Adrenal gland (tissue), 12 donors: ENCODE results near the gene SULT1C4. TPM values are rescaled to one million over a fixed set of nuclear protein-coding genes. Genes with fewer than 3 reads are reported as not detected.

Experiments used
- DNase-seq, 7 donors: peaks; one replicate each; pipeline ENCODE4 v3.0.0-alpha.2; 2019 to 2020
- H3K27ac ChIP-seq, 5 donors: fragments of 200-600 bp; sonication (generic) in 4 of 5; 1 replicate in 3 of 5; 2 replicates in 2 of 5; pipeline versions ENCODE4 v1.5.1 to v1.8.0; 2016 to 2020; ENCODE audit warnings: mild to moderate bottlenecking in 1 of 5
- H3K27me3 ChIP-seq: fragments of 200-600 bp; 2 replicates; pipeline ENCODE4 v1.8.0; 2021
- H3K36me3 ChIP-seq, 2 donors: fragments of 200-600 bp; replicated peaks in 1 of 2; 1 replicate in 1 of 2; 2 replicates in 1 of 2; pipeline versions ENCODE4 v1.5.1 to v1.8.0; 2018 to 2022
- H3K4me1 ChIP-seq, 2 donors: fragments of 200-600 bp; replicated peaks in 1 of 2; 1 replicate in 1 of 2; 2 replicates in 1 of 2; pipeline versions ENCODE4 v1.5.1 to v1.8.0; 2018 to 2021
- H3K4me3 ChIP-seq, 4 donors: fragments of 200-600 bp; sonication (generic) in 3 of 4; one replicate each; pipeline ENCODE4 v1.5.1; 2016 to 2018
- H3K9me3 ChIP-seq, 3 donors: fragments of 200-600 bp; sonication (generic) in 1 of 3; replicated peaks in 1 of 3; 1 replicate in 2 of 3; 2 replicates in 1 of 3; pipeline versions ENCODE4 v1.5.1 to v1.8.0; 2016 to 2021
- POLR2A ChIP-seq, 2 donors: fragments of 450-650 bp; IDR thresholded peaks; one replicate each; pipeline ENCODE4 v1.6.1; 2017; ENCODE audit warnings: antibody characterized with exemption in 2 of 2, mild to moderate bottlenecking in 2 of 2, moderate library complexity in 1 of 2
- WGBS, 4 donors: extraction: QIAGEN DNeasy Blood & Tissue Kit in 2 of 4; methylation state at CpG; one replicate each; pipeline versions ENCODE4 v1.1.5 to v1.1.7; 2013 to 2017; 5-methylcytosine and 5-hydroxymethylcytosine counted together
- intact Hi-C, 2 donors: fragments of 100-400 bp; cut with DNase I; formaldehyde crosslinking; loops; one replicate each; pipeline versions ENCODE4 v1.14.1 to v1.15.0; 2022 to 2023
- polyA plus RNA-seq, 3 donors: library from polyadenylated mRNA; stranded (reverse); fragments of 200-250 nt in 2 of 3; fragments of 350-450 nt in 1 of 3; fragmentation: Illumina TruSeq in 1 of 3; extraction: RNeasy Lipid Tissue Mini Kit (QIAGEN cat#74804) in 1 of 3; gene quantifications; one replicate each; pipeline ENCODE4 v1.2.3, GENCODE V29; 2013 to 2014
- total RNA-seq, 9 donors: library from RNA; depleted of rRNA in 4 of 9; stranded (reverse); fragments of >200 nt in 4 of 9; fragments of 120-200 nt in 1 of 9; fragmentation: NEBNext Ultra II Directional in 1 of 9; extraction: Animal tissue kit (Norgen Biotek cat#: 25700) in 1 of 9; gene quantifications; one replicate each; pipeline versions ENCODE4 v1.1.0 to v1.2.4, GENCODE V29; 2013 to 2023
- TF ChIP-seq, protein P1 (sequence below), 6 experiments: fragments of 450-650 bp in 4 of 6; fragments of 200-600 bp in 2 of 6; sonication (generic) in 1 of 6; IDR thresholded peaks; 1 replicate in 5 of 6; 2 replicates in 1 of 6; pipeline versions ENCODE4 v1.5.1 to v1.8.0; 2016 to 2021; ENCODE audit warnings: antibody characterized with exemption in 6 of 6, mild to moderate bottlenecking in 2 of 6, moderate library complexity in 1 of 6
- donor health status: healthy with polysubstance abuse.
- donor health status: Bipolar disorder and iron deficiency.
- donor health status: DM: yes; HTN: yes; CAD: no.
- donor health status: DM: no; HTN: no; CAD: no.
- donor health status: DM: no; HTN: no; CAD: no.
- donor health status: DM: yes; HTN: yes; CAD: no.

Gene SULT1C4
- total and polyA plus RNA-seq, 12 donors = 0.34 to 14.4 (median 1.6) TPM

DNA sequence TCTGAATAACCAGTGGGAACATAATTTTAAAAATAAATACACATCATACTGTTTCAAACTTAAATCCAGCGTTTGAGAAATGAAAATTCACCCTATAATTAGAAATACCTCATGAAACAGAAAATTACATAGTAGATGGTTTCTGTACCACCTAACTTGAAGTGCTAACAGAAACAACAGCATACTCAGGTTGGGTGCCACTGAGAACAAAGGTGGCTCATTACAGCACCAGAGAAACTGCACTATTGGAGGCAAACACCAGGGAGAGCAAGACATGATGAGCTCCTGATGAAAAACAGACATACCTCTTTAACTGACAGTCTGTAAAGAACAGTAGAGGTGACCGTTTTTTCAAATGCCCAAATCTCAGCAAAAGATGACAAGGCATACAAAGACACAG lies 12.6 kb downstream of the SULT1C4 start:
- Histone ChIP-seq H3K27me3 (no peaks in the 10 kb centered on the region), H3K36me3 (no peaks in the 10 kb centered on the region), H3K4me3 (no peak overlapping the region), H3K27ac (no peak overlapping the region), H3K9me3 (peaks cover 0 to 15% (median 0%) of the 10 kb centered on the region in 3 donors), H3K4me1 (no peaks in the 10 kb centered on the region)
- DNase-seq = no peak
- no peak for TF ChIP-seq POLR2A (IDR thresholded peaks at IDR 0.05)
- TF ChIP-seq, protein P1, sequence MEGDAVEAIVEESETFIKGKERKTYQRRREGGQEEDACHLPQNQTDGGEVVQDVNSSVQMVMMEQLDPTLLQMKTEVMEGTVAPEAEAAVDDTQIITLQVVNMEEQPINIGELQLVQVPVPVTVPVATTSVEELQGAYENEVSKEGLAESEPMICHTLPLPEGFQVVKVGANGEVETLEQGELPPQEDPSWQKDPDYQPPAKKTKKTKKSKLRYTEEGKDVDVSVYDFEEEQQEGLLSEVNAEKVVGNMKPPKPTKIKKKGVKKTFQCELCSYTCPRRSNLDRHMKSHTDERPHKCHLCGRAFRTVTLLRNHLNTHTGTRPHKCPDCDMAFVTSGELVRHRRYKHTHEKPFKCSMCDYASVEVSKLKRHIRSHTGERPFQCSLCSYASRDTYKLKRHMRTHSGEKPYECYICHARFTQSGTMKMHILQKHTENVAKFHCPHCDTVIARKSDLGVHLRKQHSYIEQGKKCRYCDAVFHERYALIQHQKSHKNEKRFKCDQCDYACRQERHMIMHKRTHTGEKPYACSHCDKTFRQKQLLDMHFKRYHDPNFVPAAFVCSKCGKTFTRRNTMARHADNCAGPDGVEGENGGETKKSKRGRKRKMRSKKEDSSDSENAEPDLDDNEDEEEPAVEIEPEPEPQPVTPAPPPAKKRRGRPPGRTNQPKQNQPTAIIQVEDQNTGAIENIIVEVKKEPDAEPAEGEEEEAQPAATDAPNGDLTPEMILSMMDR (IDR thresholded peaks at IDR 0.05) = no peak
- WGBS, 4 donors = 58 to 73% (median 67%) methylated on average over 2 of the region's 2 CpGs
- intact Hi-C loops = no loop called here

DNA sequence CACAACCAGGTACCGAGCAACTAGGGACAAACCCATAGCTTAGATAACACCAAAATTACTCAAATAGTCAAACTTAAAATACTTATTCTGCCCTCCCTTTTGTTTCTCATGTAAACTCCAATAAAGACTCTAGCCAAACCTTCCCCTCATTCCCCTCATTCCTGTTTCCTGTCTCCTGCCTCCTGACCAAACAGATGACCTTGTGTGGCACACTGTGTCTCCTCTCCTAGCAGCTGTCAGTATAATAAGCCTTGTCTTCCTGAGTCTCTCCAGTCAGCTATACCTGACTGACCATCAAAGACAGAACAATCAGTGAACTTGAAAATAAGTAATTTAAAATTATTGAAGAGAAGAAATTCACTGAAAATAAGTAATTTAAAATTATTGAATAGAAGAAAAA lies 14.3 kb downstream of the SULT1C4 start:
- no peaks in the 10 kb centered on the region for H3K27me3 ChIP-seq
- no peaks in the 10 kb centered on the region for H3K4me1 ChIP-seq
- 86 to 92% (median 87%) methylated on average over 1 of the region's 1 CpG for WGBS, 4 donors

DNA sequence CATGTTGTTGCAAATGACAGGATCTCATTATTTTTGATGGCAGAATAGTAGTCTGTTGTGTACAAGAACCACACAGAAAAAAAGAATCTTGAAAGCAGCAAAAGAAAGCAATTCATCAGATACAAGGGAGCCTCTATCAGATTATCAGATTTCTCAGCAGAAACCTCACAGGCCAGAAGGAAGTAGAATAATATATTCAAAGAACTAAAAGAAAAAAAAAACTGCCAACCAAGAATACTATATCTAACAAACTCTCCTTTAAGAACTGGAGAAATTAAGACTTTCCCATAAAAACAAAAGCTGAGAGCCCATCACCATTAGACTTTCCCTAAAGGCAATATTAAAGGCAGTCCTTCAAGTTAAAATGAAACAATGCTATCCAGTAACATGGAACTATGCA lies 15.4 kb downstream of the SULT1C4 start:
- H3K9me3 ChIP-seq = peaks cover 0 to 15% (median 0%) of the 10 kb centered on the region in 3 donors
- TF ChIP-seq POLR2A (IDR thresholded peaks at IDR 0.05) = no peak
- TF ChIP-seq, protein P1 (IDR thresholded peaks at IDR 0.05) = no peak
- H3K27me3 ChIP-seq = no peaks in the 10 kb centered on the region
- no peaks in the 10 kb centered on the region for H3K36me3 ChIP-seq
- no peak overlapping the region for H3K27ac ChIP-seq
- H3K4me1 ChIP-seq = no peaks in the 10 kb centered on the region
- H3K4me3 ChIP-seq = no peak overlapping the region
- no peak for DNase-seq
- intact Hi-C loops = no loop called here

More for the DNA sequence above, 14.3 kb downstream of the SULT1C4 start:
- H3K4me3 ChIP-seq = no peak overlapping the region
- H3K27ac ChIP-seq = no peak overlapping the region
- no peaks in the 10 kb centered on the region for H3K36me3 ChIP-seq
- TF ChIP-seq POLR2A (IDR thresholded peaks at IDR 0.05) = no peak
- TF ChIP-seq, protein P1 (IDR thresholded peaks at IDR 0.05) = no peak
- intact Hi-C loops = no loop called here
- DNase-seq = no peak
- H3K9me3 ChIP-seq = peaks cover 0 to 15% (median 0%) of the 10 kb centered on the region in 3 donors

DNA sequence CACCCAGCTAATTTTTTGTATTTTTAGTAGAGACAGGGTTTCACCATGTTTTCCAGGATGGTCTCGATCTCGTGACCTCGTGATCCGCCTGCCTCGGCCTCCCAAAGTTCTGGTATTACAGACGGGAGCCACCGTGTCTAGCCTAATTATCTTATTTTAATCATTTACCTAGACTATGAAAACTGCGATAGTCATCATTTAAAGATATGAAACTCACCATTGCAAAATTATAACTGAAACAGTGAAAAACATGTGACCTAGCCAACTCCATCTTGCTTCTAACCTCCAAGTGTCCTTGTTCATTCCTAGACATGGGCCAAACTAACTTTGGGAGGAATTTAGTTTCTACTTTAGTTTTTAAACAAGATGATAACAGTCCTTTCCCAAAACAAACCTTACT lies 17.4 kb downstream of the SULT1C4 start:
- Histone ChIP-seq H3K36me3 (no peaks in the 10 kb centered on the region), H3K27me3 (no peaks in the 10 kb centered on the region), H3K9me3 (peaks cover 0 to 24% (median 0%) of the 10 kb centered on the region in 3 donors), H3K27ac (no peak overlapping the region), H3K4me1 (no peaks in the 10 kb centered on the region), H3K4me3 (no peak overlapping the region)
- intact Hi-C loops = no loop called here
- DNase-seq = no peak
- WGBS, 4 donors = 90 to 95% (median 93%) methylated on average over 8 of the region's 8 CpGs
- no peak for TF ChIP-seq POLR2A (IDR thresholded peaks at IDR 0.05)
- TF ChIP-seq, protein P1 (IDR thresholded peaks at IDR 0.05) = no peak
